ENCODE measurements around the gene DHRS13. TPM values are rescaled to one million over a fixed set of nuclear protein-coding genes. Genes with fewer than 3 reads are reported as not detected.

DHRS13 gene
- polyA plus RNA-seq (2011; rRNA removed) (2.1 and 2.8 TPM in 2 replicates), polyA minus RNA-seq (2011; rRNA and poly(A)+ RNA removed) (1.2 and 1.9 TPM in 2 replicates)

- Histone ChIP-seq H3K4me3 (ENCODE audit: low read depth, low read length) (peak within 1 kb of the TSS; percentile 57), H3K27me3 (ENCODE audit: control insufficient read depth, insufficient read depth, low read length) (no peaks in the 10 kb centered on the region), H3K36me3 (ENCODE audit: control insufficient read depth, insufficient read depth, low read length) (peaks cover 11% of the 10 kb centered on the region)
- DNase-seq (ENCODE audit: low read depth): peak; percentile 19
- peak; percentile 71 for TF ChIP-seq CTCF (IDR thresholded peaks at IDR 0.05; ENCODE audit: insufficient read depth, low read depth, low read length)
- CTCF ChIA-PET: interaction anchor here (0.6 to 3.4 kb wide), 19 partner anchors 9 to 184 kb away, joined by 3 to 22 read pairs (median 4); no protein-coding TSS in a partner anchor
- POLR2A ChIA-PET: no interaction called here
Measured at GRCh38 chr17:28902819-28903545, at the start of gene DHRS13. DHRS13 (minus strand) TSS chr17:28903079; CDS start chr17:28902944, 135 bp downstream.

- H3K27me3 ChIP-seq (ENCODE audit: control insufficient read depth, insufficient read depth, low read length): no peaks in the 10 kb centered on the region
- CTCF ChIA-PET: interaction anchor here (0.6 to 6.4 kb wide), 32 partner anchors 12 to 306 kb away, joined by 3 to 92 read pairs (median 5); partner anchors contain the start of genes MYO18A, NEK8, RPL23A and TLCD1
- H3K36me3 ChIP-seq (ENCODE audit: control insufficient read depth, insufficient read depth, low read length): no peaks in the 10 kb centered on the region
- peak; percentile 98 for DNase-seq (ENCODE audit: low read depth)
- no peak for TF ChIP-seq CTCF (IDR thresholded peaks at IDR 0.05; ENCODE audit: insufficient read depth, low read depth, low read length)
- H3K4me3 ChIP-seq (ENCODE audit: low read depth, low read length): peak overlapping the region; percentile 49
- POLR2A ChIA-PET: interaction anchor here (1.6 kb wide), 1 partner anchor 233 kb away, joined by 14 read pairs; the partner anchor contains the start of gene RPL23A
Measured at GRCh38 chr17:28951991-28952975, 49.4 kb upstream of the DHRS13 start.

GRCh38 chr17:28951428-28951990, 48.6 kb upstream of the DHRS13 start, which contains the start of gene PHF12:
PHF12 (minus strand) TSS chr17:28951518; CDS start chr17:28950960, 558 bp downstream.
- Histone ChIP-seq H3K36me3 (ENCODE audit: control insufficient read depth, insufficient read depth, low read length) (no peaks in the 10 kb centered on the region), H3K4me3 (ENCODE audit: low read depth, low read length) (peak within 1 kb of the TSS; percentile 75), H3K27me3 (ENCODE audit: control insufficient read depth, insufficient read depth, low read length) (no peaks in the 10 kb centered on the region)
- POLR2A ChIA-PET: interaction anchor here (1.6 kb wide), 1 partner anchor 232 kb away, joined by 14 read pairs; the partner anchor contains the start of gene RPL23A
- no peak for TF ChIP-seq CTCF (IDR thresholded peaks at IDR 0.05; ENCODE audit: insufficient read depth, low read depth, low read length)
- CTCF ChIA-PET: interaction anchor here (0.5 to 6.4 kb wide), 8 partner anchors 12 to 241 kb away, joined by 3 to 92 read pairs (median 6); partner anchors contain the start of genes MYO18A, NEK8 and TLCD1
- DNase-seq (ENCODE audit: low read depth): peak; percentile 100

- DNase-seq (ENCODE audit: low read depth): no peak
- no peaks in the 10 kb centered on the region for H3K36me3 ChIP-seq (ENCODE audit: control insufficient read depth, insufficient read depth, low read length)
- no peak for TF ChIP-seq CTCF (IDR thresholded peaks at IDR 0.05; ENCODE audit: insufficient read depth, low read depth, low read length)
- peak overlapping the region; percentile 75 for H3K4me3 ChIP-seq (ENCODE audit: low read depth, low read length)
- H3K27me3 ChIP-seq (ENCODE audit: control insufficient read depth, insufficient read depth, low read length): no peaks in the 10 kb centered on the region
- CTCF ChIA-PET: interaction anchor here (0.5 to 6.4 kb wide), 8 partner anchors 13 to 241 kb away, joined by 3 to 92 read pairs (median 9); partner anchors contain the start of genes MYO18A, NEK8 and TLCD1
- POLR2A ChIA-PET: interaction anchor here (1.6 kb wide), 1 partner anchor 231 kb away, joined by 14 read pairs; the partner anchor contains the start of gene RPL23A
Measured at GRCh38 chr17:28950752-28951427, 48.0 kb upstream of the DHRS13 start.
